ENCODE measurements around the gene C8A. TPM values are rescaled to one million over a fixed set of nuclear protein-coding genes. Genes with fewer than 3 reads are reported as not detected.

The C8A gene
- total RNA-seq, 1 experiment from 2014 or later = 0.13 TPM

DNA sequence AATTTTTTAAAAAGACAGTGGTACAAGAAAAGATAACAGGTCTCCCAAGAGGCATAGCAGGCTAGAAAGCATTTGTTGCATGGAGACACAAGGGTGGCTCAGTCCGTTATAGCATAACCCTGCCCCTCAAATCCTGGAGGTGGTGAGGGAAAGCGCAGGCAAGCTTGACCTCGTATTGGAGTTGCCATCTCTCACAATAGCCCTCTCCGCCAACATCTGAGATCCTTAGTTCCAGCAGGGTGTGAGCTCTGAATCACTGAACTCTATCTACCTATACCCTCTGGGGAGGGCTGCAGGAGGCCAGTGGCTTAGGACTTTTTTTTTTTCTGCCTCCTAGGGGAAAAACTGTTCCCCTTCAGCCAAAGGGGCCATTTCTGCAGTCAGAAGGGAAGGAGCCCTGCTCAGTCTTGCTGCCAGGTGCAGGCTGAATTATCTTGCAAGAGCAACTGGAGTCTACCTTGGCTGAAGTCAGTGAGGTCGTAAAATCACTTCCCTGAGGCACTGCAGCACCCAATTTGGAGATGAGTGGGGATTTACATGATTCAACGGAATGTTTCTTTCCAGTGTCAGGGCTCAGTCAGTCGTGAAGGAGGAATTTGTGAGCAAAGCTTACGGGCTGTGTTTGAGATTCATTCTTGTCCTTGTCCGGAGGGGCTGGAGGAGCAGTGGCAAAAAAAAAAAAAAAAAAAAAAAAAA is 17.2 kb upstream of the C8A start (continued):
- TF ChIP-seq, protein P1, sequence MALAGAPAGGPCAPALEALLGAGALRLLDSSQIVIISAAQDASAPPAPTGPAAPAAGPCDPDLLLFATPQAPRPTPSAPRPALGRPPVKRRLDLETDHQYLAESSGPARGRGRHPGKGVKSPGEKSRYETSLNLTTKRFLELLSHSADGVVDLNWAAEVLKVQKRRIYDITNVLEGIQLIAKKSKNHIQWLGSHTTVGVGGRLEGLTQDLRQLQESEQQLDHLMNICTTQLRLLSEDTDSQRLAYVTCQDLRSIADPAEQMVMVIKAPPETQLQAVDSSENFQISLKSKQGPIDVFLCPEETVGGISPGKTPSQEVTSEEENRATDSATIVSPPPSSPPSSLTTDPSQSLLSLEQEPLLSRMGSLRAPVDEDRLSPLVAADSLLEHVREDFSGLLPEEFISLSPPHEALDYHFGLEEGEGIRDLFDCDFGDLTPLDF (CRISPR knock-in tag; IDR thresholded peaks at IDR 0.05) = no peak
- TF ChIP-seq, protein P2, sequence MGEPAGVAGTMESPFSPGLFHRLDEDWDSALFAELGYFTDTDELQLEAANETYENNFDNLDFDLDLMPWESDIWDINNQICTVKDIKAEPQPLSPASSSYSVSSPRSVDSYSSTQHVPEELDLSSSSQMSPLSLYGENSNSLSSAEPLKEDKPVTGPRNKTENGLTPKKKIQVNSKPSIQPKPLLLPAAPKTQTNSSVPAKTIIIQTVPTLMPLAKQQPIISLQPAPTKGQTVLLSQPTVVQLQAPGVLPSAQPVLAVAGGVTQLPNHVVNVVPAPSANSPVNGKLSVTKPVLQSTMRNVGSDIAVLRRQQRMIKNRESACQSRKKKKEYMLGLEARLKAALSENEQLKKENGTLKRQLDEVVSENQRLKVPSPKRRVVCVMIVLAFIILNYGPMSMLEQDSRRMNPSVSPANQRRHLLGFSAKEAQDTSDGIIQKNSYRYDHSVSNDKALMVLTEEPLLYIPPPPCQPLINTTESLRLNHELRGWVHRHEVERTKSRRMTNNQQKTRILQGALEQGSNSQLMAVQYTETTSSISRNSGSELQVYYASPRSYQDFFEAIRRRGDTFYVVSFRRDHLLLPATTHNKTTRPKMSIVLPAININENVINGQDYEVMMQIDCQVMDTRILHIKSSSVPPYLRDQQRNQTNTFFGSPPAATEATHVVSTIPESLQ (CRISPR knock-in tag; IDR thresholded peaks at IDR 0.05) = no peak
- no peak for TF ChIP-seq ZNF396 (CRISPR knock-in tag; IDR thresholded peaks at IDR 0.05; ENCODE audit: borderline replicate concordance)

DNA sequence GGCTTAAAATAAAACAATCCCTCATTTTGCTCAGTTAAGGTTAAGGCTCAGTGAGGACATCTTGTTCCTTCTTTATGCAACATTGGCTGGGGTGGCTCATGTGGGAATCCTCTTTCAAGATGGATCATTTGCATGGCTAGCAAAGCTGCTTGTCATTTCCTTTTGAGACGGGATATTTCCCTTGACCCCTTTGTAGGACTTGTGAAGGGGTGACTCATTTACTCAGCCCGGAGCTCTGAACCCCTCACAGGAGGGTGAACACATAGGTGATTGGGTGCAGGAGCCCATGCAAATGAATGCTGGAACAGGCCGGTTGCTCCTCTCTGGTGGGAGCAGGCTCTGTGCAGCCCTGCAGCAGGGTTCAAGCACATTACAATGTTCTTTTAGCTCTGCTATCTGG is 15.8 kb upstream of the C8A start:
- POLR2A ChIA-PET = no interaction called here
- Mint-ChIP-seq H3K27ac (no peak overlapping the region), H3K4me3 (no peak overlapping the region), H3K36me3 (no peaks in the 10 kb centered on the region), H3K9me3 (no peaks in the 10 kb centered on the region), H3K4me1 (peaks cover 3% of the 10 kb centered on the region; the same call in 1 of the 2 replicates), H3K27me3 (ENCODE audit: low read depth) (no peaks in the 10 kb centered on the region; the same call in 1 of the 2 replicates)
- ATAC-seq (no peak), DNase-seq (ENCODE audit: low spot score) (no peak)
- CTCF ChIA-PET = interaction anchor here (1.0 kb wide), 1 partner anchor 18 kb away, joined by 3 read pairs; no protein-coding TSS in a partner anchor
- TF ChIP-seq ZNF396 (CRISPR knock-in tag; IDR thresholded peaks at IDR 0.05; ENCODE audit: borderline replicate concordance) (no peak), SP1 (CRISPR knock-in tag; conservative IDR thresholded peaks at IDR 0.05) (no peak), KAT7 (CRISPR knock-in tag; IDR thresholded peaks at IDR 0.05; ENCODE audit: borderline replicate concordance) (no peak), ZNF263 (CRISPR knock-in tag; IDR thresholded peaks at IDR 0.05; ENCODE audit: low read depth) (no peak), OVOL2 (CRISPR knock-in tag; IDR thresholded peaks at IDR 0.05; ENCODE audit: borderline replicate concordance) (no peak), ZNF423 (CRISPR knock-in tag; IDR thresholded peaks at IDR 0.05) (no peak), TCF7 (CRISPR knock-in tag; IDR thresholded peaks at IDR 0.05; ENCODE audit: low read depth) (no peak), CREM (CRISPR knock-in tag; IDR thresholded peaks at IDR 0.05) (no peak), JUN (CRISPR knock-in tag; IDR thresholded peaks at IDR 0.05) (no peak)
- TF ChIP-seq, protein P3, sequence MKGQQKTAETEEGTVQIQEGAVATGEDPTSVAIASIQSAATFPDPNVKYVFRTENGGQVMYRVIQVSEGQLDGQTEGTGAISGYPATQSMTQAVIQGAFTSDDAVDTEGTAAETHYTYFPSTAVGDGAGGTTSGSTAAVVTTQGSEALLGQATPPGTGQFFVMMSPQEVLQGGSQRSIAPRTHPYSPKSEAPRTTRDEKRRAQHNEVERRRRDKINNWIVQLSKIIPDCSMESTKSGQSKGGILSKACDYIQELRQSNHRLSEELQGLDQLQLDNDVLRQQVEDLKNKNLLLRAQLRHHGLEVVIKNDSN (CRISPR knock-in tag; IDR thresholded peaks at IDR 0.05) = no peak

DNA sequence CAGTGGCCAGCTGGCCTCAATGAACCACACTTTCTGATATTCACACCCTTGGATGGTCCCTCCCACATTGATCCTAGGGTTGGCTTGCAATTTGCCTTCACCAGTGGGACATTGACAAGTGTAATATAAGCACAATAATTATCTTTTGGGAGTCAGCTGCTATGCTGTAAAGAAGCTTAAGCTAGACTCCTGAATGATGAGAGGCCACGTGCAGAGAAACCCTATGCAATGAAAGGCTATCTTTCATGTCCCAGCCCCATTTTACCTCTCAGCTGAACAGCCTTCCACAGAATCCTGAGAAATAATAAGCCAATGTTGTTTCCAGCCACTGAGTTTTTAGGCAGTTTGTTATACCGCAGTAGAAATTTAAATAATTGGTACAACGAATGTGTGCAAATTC is 11.1 kb upstream of the C8A start:
- TF ChIP-seq TEAD4 (CRISPR knock-in tag; IDR thresholded peaks at IDR 0.05) (no peak), PRRX2 (CRISPR knock-in tag; IDR thresholded peaks at IDR 0.05) (no peak), IRF2 (CRISPR knock-in tag; IDR thresholded peaks at IDR 0.05; ENCODE audit: borderline replicate concordance, low read depth) (no peak), FOXP1 (CRISPR knock-in tag; IDR thresholded peaks at IDR 0.05; ENCODE audit: borderline replicate concordance) (no peak), CREB1 (CRISPR knock-in tag; IDR thresholded peaks at IDR 0.05) (no peak)
- TF ChIP-seq, protein P4, sequence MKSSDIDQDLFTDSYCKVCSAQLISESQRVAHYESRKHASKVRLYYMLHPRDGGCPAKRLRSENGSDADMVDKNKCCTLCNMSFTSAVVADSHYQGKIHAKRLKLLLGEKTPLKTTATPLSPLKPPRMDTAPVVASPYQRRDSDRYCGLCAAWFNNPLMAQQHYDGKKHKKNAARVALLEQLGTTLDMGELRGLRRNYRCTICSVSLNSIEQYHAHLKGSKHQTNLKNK (CRISPR knock-in tag; IDR thresholded peaks at IDR 0.05) = no peak
- TF ChIP-seq, protein P5, sequence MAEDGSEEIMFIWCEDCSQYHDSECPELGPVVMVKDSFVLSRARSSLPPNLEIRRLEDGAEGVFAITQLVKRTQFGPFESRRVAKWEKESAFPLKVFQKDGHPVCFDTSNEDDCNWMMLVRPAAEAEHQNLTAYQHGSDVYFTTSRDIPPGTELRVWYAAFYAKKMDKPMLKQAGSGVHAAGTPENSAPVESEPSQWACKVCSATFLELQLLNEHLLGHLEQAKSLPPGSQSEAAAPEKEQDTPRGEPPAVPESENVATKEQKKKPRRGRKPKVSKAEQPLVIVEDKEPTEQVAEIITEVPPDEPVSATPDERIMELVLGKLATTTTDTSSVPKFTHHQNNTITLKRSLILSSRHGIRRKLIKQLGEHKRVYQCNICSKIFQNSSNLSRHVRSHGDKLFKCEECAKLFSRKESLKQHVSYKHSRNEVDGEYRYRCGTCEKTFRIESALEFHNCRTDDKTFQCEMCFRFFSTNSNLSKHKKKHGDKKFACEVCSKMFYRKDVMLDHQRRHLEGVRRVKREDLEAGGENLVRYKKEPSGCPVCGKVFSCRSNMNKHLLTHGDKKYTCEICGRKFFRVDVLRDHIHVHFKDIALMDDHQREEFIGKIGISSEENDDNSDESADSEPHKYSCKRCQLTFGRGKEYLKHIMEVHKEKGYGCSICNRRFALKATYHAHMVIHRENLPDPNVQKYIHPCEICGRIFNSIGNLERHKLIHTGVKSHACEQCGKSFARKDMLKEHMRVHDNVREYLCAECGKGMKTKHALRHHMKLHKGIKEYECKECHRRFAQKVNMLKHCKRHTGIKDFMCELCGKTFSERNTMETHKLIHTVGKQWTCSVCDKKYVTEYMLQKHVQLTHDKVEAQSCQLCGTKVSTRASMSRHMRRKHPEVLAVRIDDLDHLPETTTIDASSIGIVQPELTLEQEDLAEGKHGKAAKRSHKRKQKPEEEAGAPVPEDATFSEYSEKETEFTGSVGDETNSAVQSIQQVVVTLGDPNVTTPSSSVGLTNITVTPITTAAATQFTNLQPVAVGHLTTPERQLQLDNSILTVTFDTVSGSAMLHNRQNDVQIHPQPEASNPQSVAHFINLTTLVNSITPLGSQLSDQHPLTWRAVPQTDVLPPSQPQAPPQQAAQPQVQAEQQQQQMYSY (CRISPR knock-in tag; IDR thresholded peaks at IDR 0.05) = no peak
- TF ChIP-seq, protein P6, sequence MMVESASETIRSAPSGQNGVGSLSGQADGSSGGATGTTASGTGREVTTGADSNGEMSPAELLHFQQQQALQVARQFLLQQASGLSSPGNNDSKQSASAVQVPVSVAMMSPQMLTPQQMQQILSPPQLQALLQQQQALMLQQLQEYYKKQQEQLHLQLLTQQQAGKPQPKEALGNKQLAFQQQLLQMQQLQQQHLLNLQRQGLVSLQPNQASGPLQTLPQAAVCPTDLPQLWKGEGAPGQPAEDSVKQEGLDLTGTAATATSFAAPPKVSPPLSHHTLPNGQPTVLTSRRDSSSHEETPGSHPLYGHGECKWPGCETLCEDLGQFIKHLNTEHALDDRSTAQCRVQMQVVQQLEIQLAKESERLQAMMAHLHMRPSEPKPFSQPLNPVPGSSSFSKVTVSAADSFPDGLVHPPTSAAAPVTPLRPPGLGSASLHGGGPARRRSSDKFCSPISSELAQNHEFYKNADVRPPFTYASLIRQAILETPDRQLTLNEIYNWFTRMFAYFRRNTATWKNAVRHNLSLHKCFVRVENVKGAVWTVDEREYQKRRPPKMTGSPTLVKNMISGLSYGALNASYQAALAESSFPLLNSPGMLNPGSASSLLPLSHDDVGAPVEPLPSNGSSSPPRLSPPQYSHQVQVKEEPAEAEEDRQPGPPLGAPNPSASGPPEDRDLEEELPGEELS (CRISPR knock-in tag; IDR thresholded peaks at IDR 0.05) = no peak
- DNase-seq (ENCODE audit: low spot score) = no peak
- Mint-ChIP-seq H3K27ac (no peak overlapping the region), H3K36me3 (no peaks in the 10 kb centered on the region), H3K4me3 (no peak overlapping the region), H3K27me3 (ENCODE audit: low read depth) (peaks cover 9% of the 10 kb centered on the region), H3K4me1 (peaks cover 13% of the 10 kb centered on the region), H3K9me3 (peaks cover 12% of the 10 kb centered on the region)
- CTCF ChIA-PET = interaction anchor here (1.1 kb wide), 1 partner anchor 40 kb away, joined by 3 read pairs; no protein-coding TSS in a partner anchor
- POLR2A ChIA-PET = no interaction called here
- no peak for ATAC-seq
